GM23338 (cell line): ENCODE results near the gene DVL2. TPM values are rescaled to one million over a fixed set of nuclear protein-coding genes. Genes with fewer than 3 reads are reported as not detected.

ENCODE experiments used
- CREB1 ChIP-seq: fragments of 250-450 bp; sonication (Bioruptor Pico); IDR thresholded peaks from 2 replicates; pipeline ENCODE4 v1.5.0; 2020; ENCODE audit warnings: low read depth, mild to moderate bottlenecking, moderate library complexity
- EZH2 ChIP-seq: fragments of 200-600 bp; sonication (generic); IDR thresholded peaks from one replicate; pipeline ENCODE4 v1.8.0; 2017; ENCODE audit warnings: antibody characterized with exemption, mild to moderate bottlenecking, low read depth; ENCODE audit not compliant: unreplicated experiment
- EZH2phosphoT487 ChIP-seq: fragments of 200-600 bp; sonication (generic); IDR thresholded peaks from one replicate; pipeline ENCODE4 v1.8.1; 2018; ENCODE audit warnings: antibody characterized with exemption; ENCODE audit not compliant: unreplicated experiment
- NANOG ChIP-seq: IDR thresholded peaks from 2 replicates; pipeline ENCODE4 v1.6.1; 2016; ENCODE audit warnings: antibody characterized with exemption, borderline replicate concordance
- REST ChIP-seq: IDR thresholded peaks from one replicate; pipeline ENCODE4 v1.6.1; 2018; ENCODE audit warnings: antibody characterized with exemption; ENCODE audit not compliant: unreplicated experiment
- ZNF114 ChIP-seq: fragments of 250-450 bp; sonication (Bioruptor Pico); IDR thresholded peaks from 2 replicates; pipeline ENCODE4 v1.5.0; 2020; ENCODE audit warnings: mild to moderate bottlenecking, moderate library complexity
- ZNF331 ChIP-seq: fragments of 250-450 bp; sonication (Bioruptor Pico); IDR thresholded peaks from 2 replicates; pipeline ENCODE4 v1.5.0; 2020; ENCODE audit warnings: low read depth, mild to moderate bottlenecking, moderate library complexity
- polyA plus RNA-seq: library from polyadenylated mRNA; unstranded; fragments of >200 nt; fragmentation: Nextera tagmentation; extraction: Ambion mirVana; gene quantifications from 2 replicates; pipeline ENCODE4 v1.2.1, GENCODE V29; 2016
- total RNA-seq: library from RNA; depleted of rRNA; stranded (reverse); fragments of >200 nt; shearing (Covaris generic); gene quantifications from 2 replicates; pipeline ENCODE4 v1.2.3, GENCODE V29; 2014
- TF ChIP-seq, protein P1 (sequence below): fragments of 250-450 bp; sonication (Bioruptor Pico); IDR thresholded peaks from 2 replicates; pipeline ENCODE4 v1.5.0; 2020; ENCODE audit warnings: mild to moderate bottlenecking, moderate library complexity

The DVL2 gene
- total and polyA plus RNA-seq, 2 experiments from 2014 or later, result 19.7 to 80.6 TPM

DNA sequence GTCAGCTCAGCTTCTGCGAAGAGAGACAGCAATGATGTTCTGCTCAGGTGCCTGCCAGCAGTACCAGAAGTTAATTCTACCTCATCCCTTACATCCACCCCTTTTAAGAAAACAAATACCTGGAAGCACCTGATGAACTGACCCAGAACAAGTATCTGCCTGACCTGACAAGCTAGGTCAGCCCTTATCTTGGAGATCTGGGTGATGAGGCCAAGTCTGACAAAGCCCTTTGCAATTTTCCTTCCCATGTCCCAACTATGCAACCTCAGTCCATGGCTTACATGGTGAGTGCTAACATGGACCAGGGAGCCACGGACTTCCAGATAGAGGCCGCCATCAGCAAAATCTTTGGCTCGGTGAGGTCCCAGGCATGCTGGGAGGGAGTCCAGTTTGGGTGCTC lies 10.9 kb downstream of the DVL2 start (continued):
- TF ChIP-seq, protein P1, sequence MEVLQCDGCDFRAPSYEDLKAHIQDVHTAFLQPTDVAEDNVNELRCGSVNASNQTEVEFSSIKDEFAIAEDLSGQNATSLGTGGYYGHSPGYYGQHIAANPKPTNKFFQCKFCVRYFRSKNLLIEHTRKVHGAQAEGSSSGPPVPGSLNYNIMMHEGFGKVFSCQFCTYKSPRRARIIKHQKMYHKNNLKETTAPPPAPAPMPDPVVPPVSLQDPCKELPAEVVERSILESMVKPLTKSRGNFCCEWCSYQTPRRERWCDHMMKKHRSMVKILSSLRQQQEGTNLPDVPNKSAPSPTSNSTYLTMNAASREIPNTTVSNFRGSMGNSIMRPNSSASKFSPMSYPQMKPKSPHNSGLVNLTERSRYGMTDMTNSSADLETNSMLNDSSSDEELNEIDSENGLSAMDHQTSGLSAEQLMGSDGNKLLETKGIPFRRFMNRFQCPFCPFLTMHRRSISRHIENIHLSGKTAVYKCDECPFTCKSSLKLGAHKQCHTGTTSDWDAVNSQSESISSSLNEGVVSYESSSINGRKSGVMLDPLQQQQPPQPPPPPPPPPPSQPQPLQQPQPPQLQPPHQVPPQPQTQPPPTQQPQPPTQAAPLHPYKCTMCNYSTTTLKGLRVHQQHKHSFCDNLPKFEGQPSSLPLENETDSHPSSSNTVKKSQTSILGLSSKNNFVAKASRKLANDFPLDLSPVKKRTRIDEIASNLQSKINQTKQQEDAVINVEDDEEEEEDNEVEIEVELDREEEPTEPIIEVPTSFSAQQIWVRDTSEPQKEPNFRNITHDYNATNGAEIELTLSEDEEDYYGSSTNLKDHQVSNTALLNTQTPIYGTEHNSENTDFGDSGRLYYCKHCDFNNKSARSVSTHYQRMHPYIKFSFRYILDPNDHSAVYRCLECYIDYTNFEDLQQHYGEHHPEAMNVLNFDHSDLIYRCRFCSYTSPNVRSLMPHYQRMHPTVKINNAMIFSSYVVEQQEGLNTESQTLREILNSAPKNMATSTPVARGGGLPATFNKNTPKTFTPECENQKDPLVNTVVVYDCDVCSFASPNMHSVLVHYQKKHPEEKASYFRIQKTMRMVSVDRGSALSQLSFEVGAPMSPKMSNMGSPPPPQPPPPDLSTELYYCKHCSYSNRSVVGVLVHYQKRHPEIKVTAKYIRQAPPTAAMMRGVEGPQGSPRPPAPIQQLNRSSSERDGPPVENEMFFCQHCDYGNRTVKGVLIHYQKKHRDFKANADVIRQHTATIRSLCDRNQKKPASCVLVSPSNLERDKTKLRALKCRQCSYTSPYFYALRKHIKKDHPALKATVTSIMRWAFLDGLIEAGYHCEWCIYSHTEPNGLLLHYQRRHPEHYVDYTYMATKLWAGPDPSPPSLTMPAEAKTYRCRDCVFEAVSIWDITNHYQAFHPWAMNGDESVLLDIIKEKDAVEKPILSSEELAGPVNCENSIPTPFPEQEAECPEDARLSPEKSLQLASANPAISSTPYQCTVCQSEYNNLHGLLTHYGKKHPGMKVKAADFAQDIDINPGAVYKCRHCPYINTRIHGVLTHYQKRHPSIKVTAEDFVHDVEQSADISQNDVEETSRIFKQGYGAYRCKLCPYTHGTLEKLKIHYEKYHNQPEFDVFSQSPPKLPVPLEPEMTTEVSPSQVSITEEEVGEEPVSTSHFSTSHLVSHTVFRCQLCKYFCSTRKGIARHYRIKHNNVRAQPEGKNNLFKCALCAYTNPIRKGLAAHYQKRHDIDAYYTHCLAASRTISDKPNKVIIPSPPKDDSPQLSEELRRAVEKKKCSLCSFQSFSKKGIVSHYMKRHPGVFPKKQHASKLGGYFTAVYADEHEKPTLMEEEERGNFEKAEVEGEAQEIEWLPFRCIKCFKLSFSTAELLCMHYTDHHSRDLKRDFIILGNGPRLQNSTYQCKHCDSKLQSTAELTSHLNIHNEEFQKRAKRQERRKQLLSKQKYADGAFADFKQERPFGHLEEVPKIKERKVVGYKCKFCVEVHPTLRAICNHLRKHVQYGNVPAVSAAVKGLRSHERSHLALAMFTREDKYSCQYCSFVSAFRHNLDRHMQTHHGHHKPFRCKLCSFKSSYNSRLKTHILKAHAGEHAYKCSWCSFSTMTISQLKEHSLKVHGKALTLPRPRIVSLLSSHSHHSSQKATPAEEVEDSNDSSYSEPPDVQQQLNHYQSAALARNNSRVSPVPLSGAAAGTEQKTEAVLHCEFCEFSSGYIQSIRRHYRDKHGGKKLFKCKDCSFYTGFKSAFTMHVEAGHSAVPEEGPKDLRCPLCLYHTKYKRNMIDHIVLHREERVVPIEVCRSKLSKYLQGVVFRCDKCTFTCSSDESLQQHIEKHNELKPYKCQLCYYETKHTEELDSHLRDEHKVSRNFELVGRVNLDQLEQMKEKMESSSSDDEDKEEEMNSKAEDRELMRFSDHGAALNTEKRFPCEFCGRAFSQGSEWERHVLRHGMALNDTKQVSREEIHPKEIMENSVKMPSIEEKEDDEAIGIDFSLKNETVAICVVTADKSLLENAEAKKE (CRISPR knock-in tag), result no peak
- no peak for TF ChIP-seq REST
- no peak for TF ChIP-seq ZNF331 (CRISPR knock-in tag)
- no peak for TF ChIP-seq ZNF114 (CRISPR knock-in tag)
- TF ChIP-seq EZH2phosphoT487, result no peak
- no peak for TF ChIP-seq CREB1 (CRISPR knock-in tag)
- no peak for TF ChIP-seq NANOG
- TF ChIP-seq EZH2, result no peak
